ENCODE results near the gene FOXD3.
"Not testable (repeated sequence)": the region's sequence is repeated elsewhere in the genome, so short reads cannot be mapped to it uniquely, and the experiment has no call there.

GRCh38 chr1:63356234-63356633, 33.9 kb downstream of the FOXD3 start:
- TF ChIP-seq CTCF (conservative IDR thresholded peaks at IDR 0.05; ENCODE audit: low read depth in 2 of 2); CREB1 (CRISPR knock-in tag; IDR thresholded peaks at IDR 0.05; ENCODE audit: low read depth); EZH2 (IDR thresholded peaks at IDR 0.05; ENCODE audit: low read depth, unreplicated experiment); EZH2phosphoT487 (IDR thresholded peaks at IDR 0.05; ENCODE audit: unreplicated experiment); ZNF114 (CRISPR knock-in tag; IDR thresholded peaks at IDR 0.05); POLR2AphosphoS5 (IDR thresholded peaks at IDR 0.05; ENCODE audit: low read depth): not testable (repeated sequence)
